SJCRH30 (cell line): ENCODE data around the gene VCAN. TPM values are rescaled to one million over a fixed set of nuclear protein-coding genes. Genes with fewer than 3 reads are reported as not detected.
"Not testable (repeated sequence)": the region's sequence is repeated elsewhere in the genome, so short reads cannot be mapped to it uniquely, and the experiment has no call there.

Experiments
- DNase-seq, 2 experiments: peaks; one replicate each; pipeline ENCODE4 v3.0.0-alpha.2; 2015 to 2020
- H3K27ac ChIP-seq: fragments of 250-450 bp; sonication (Bioruptor Pico); 2 replicates; pipeline ENCODE4 v1.5.1; 2020; ENCODE audit warnings: mild to moderate bottlenecking, moderate library complexity
- H3K27me3 ChIP-seq: fragments of 250-450 bp; sonication (Bioruptor Pico); 2 replicates; pipeline ENCODE4 v1.5.1; 2020; ENCODE audit warnings: mild to moderate bottlenecking, moderate library complexity
- H3K36me3 ChIP-seq: fragments of 250-450 bp; sonication (Bioruptor Pico); 2 replicates; pipeline ENCODE4 v1.5.1; 2020; ENCODE audit warnings: mild to moderate bottlenecking, moderate library complexity
- H3K4me1 ChIP-seq: fragments of 250-450 bp; sonication (Bioruptor Pico); 2 replicates; pipeline ENCODE4 v1.5.1; 2020; ENCODE audit warnings: mild to moderate bottlenecking, moderate library complexity
- H3K4me3 ChIP-seq: fragments of 250-450 bp; sonication (Bioruptor Pico); 2 replicates; pipeline ENCODE4 v1.5.1; 2020; ENCODE audit warnings: mild to moderate bottlenecking, moderate library complexity
- H3K9me3 ChIP-seq: fragments of 250-450 bp; sonication (Bioruptor Pico); replicated peaks from 2 replicates; pipeline ENCODE4 v1.5.1; 2020; ENCODE audit warnings: mild to moderate bottlenecking, moderate library complexity
- total RNA-seq: library from RNA; depleted of rRNA; stranded (reverse); fragments of >200 nt; shearing (Covaris generic); gene quantifications from 2 replicates; pipeline ENCODE4 v1.2.3, GENCODE V29; 2014; rRNA removed

The VCAN gene
- total RNA-seq, result 157 TPM in 2 replicates

GRCh38 chr5:83471405-83472212, at the start of gene VCAN:
TSS of gene VCAN (plus strand) at chr5:83471744. CDS start at chr5:83483519, 11,775 bp downstream.
- Histone ChIP-seq H3K4me3 (peak within 1 kb of the TSS; percentile 75), H3K9me3 (no peaks in the 10 kb centered on the region), H3K36me3 (no peaks in the 10 kb centered on the region), H3K27ac (peak within 1 kb of the TSS; percentile 88), H3K27me3 (no peaks in the 10 kb centered on the region), H3K4me1 (peaks cover 8% of the 10 kb centered on the region)
- DNase-seq, result peak; percentile 85 to 87

GRCh38 chr5:83422284-83422683, 49.3 kb upstream of the VCAN start:
- no peak overlapping the region for H3K4me3 ChIP-seq
- H3K36me3 ChIP-seq, result no peaks in the 10 kb centered on the region
- no peaks in the 10 kb centered on the region for H3K4me1 ChIP-seq
- H3K27me3 ChIP-seq, result no peaks in the 10 kb centered on the region
- no peak for DNase-seq
- no peaks in the 10 kb centered on the region for H3K9me3 ChIP-seq
- no peak overlapping the region for H3K27ac ChIP-seq

- no peak for DNase-seq
- Histone ChIP-seq H3K27me3 (no peaks in the 10 kb centered on the region), H3K27ac (no peak overlapping the region), H3K4me3 (no peak overlapping the region), H3K4me1 (no peaks in the 10 kb centered on the region), H3K9me3 (no peaks in the 10 kb centered on the region), H3K36me3 (no peaks in the 10 kb centered on the region)
Observed at GRCh38 chr5:83426855-83427254, 44.7 kb upstream of the VCAN start.

GRCh38 chr5:83428126-83428525, 43.4 kb upstream of the VCAN start:
- H3K4me1 ChIP-seq, result no peaks in the 10 kb centered on the region
- no peak overlapping the region for H3K4me3 ChIP-seq
- no peak for DNase-seq
- H3K27me3 ChIP-seq, result no peaks in the 10 kb centered on the region
- H3K36me3 ChIP-seq, result no peaks in the 10 kb centered on the region
- no peak overlapping the region for H3K27ac ChIP-seq
- no peaks in the 10 kb centered on the region for H3K9me3 ChIP-seq

- no peak for DNase-seq
- Histone ChIP-seq H3K27me3 (no peaks in the 10 kb centered on the region), H3K27ac (no peak overlapping the region), H3K9me3 (no peaks in the 10 kb centered on the region), H3K4me1 (no peaks in the 10 kb centered on the region), H3K4me3 (no peak overlapping the region), H3K36me3 (no peaks in the 10 kb centered on the region)
Observed at GRCh38 chr5:83428890-83429289, 42.7 kb upstream of the VCAN start.

GRCh38 chr5:83430130-83431010, 41.2 kb upstream of the VCAN start:
- Histone ChIP-seq H3K36me3 (no peaks in the 10 kb centered on the region), H3K4me3 (no peak overlapping the region), H3K4me1 (no peaks in the 10 kb centered on the region), H3K9me3 (no peaks in the 10 kb centered on the region), H3K27me3 (no peaks in the 10 kb centered on the region), H3K27ac (no peak overlapping the region)
- peak; percentile 65 to 87 for DNase-seq

- no peaks in the 10 kb centered on the region; the same call in 1 of the 2 replicates for H3K36me3 ChIP-seq
- H3K27ac ChIP-seq, result no peak overlapping the region
- no peaks in the 10 kb centered on the region for H3K9me3 ChIP-seq
- no peaks in the 10 kb centered on the region for H3K4me1 ChIP-seq
- H3K27me3 ChIP-seq, result no peaks in the 10 kb centered on the region
- H3K4me3 ChIP-seq, result no peak overlapping the region
- no peak for DNase-seq
Observed at GRCh38 chr5:83433891-83434290, 37.7 kb upstream of the VCAN start.

- Histone ChIP-seq H3K9me3 (no peaks in the 10 kb centered on the region), H3K27me3 (no peaks in the 10 kb centered on the region), H3K36me3 (no peaks in the 10 kb centered on the region; the same call in 1 of the 2 replicates), H3K27ac (no peak overlapping the region), H3K4me1 (no peaks in the 10 kb centered on the region), H3K4me3 (no peak overlapping the region)
- DNase-seq, result no peak
Observed at GRCh38 chr5:83434946-83435345, 36.6 kb upstream of the VCAN start.

- no peak overlapping the region for H3K27ac ChIP-seq
- H3K27me3 ChIP-seq, result no peaks in the 10 kb centered on the region
- no peaks in the 10 kb centered on the region; the same call in 1 of the 2 replicates for H3K36me3 ChIP-seq
- H3K4me1 ChIP-seq, result no peaks in the 10 kb centered on the region
- no peak overlapping the region for H3K4me3 ChIP-seq
- no peaks in the 10 kb centered on the region for H3K9me3 ChIP-seq
- no peak for DNase-seq
Observed at GRCh38 chr5:83436276-83436675, 35.3 kb upstream of the VCAN start.

- DNase-seq, H3K9me3 ChIP-seq, H3K4me1 ChIP-seq, H3K27me3 ChIP-seq, H3K36me3 ChIP-seq, H3K27ac ChIP-seq, H3K4me3 ChIP-seq: not testable (repeated sequence)
Observed at GRCh38 chr5:83437697-83438096, 33.8 kb upstream of the VCAN start.

- no peak overlapping the region for H3K4me3 ChIP-seq
- no peak for DNase-seq
- H3K9me3 ChIP-seq, result no peaks in the 10 kb centered on the region
- H3K27ac ChIP-seq, result no peak overlapping the region
- no peaks in the 10 kb centered on the region; the same call in 1 of the 2 replicates for H3K36me3 ChIP-seq
- H3K27me3 ChIP-seq, result no peaks in the 10 kb centered on the region
- no peaks in the 10 kb centered on the region for H3K4me1 ChIP-seq
Observed at GRCh38 chr5:83440826-83441225, 30.7 kb upstream of the VCAN start.

- no peaks in the 10 kb centered on the region for H3K27me3 ChIP-seq
- no peak overlapping the region for H3K27ac ChIP-seq
- H3K36me3 ChIP-seq, result no peaks in the 10 kb centered on the region; the same call in 1 of the 2 replicates
- no peak for DNase-seq
- no peaks in the 10 kb centered on the region for H3K9me3 ChIP-seq
- no peak overlapping the region for H3K4me3 ChIP-seq
- H3K4me1 ChIP-seq, result no peaks in the 10 kb centered on the region
Observed at GRCh38 chr5:83441747-83442146, 29.8 kb upstream of the VCAN start.

- no peak for DNase-seq
- Histone ChIP-seq H3K9me3 (no peaks in the 10 kb centered on the region), H3K27me3 (no peaks in the 10 kb centered on the region), H3K36me3 (no peaks in the 10 kb centered on the region), H3K4me3 (no peak overlapping the region), H3K4me1 (no peaks in the 10 kb centered on the region), H3K27ac (no peak overlapping the region)
Observed at GRCh38 chr5:83443534-83443933, 28.0 kb upstream of the VCAN start.

GRCh38 chr5:83444445-83444844, 27.1 kb upstream of the VCAN start:
- Histone ChIP-seq H3K9me3 (no peaks in the 10 kb centered on the region), H3K36me3 (no peaks in the 10 kb centered on the region), H3K4me1 (no peaks in the 10 kb centered on the region), H3K27ac (no peak overlapping the region), H3K27me3 (no peaks in the 10 kb centered on the region), H3K4me3 (no peak overlapping the region)
- DNase-seq, result no peak

GRCh38 chr5:83446253-83446947, 25.1 kb upstream of the VCAN start:
- DNase-seq, result no peak
- no peak overlapping the region for H3K4me3 ChIP-seq
- H3K36me3 ChIP-seq, result no peaks in the 10 kb centered on the region
- H3K27me3 ChIP-seq, result no peaks in the 10 kb centered on the region
- H3K9me3 ChIP-seq, result no peaks in the 10 kb centered on the region
- no peaks in the 10 kb centered on the region for H3K4me1 ChIP-seq
- no peak overlapping the region for H3K27ac ChIP-seq
